ENCODE results near the gene CHID1. TPM values are rescaled to one million over a fixed set of nuclear protein-coding genes. Genes with fewer than 3 reads are reported as not detected.
A peak's percentile ranks its signal among the peaks of the same experiment; 100 is the strongest.

CHID1 gene
- polyA plus RNA-seq (51.2 and 81.3 TPM in 2 replicates), polyA minus RNA-seq (35.9 and 45.5 TPM in 2 replicates)

GRCh38 chr11:910589-911030 lies at the start of gene CHID1:
TSS of gene CHID1 (minus strand) at chr11:910810. CDS start at chr11:904816, 5,994 bp downstream.
- H2AFZ ChIP-seq (ENCODE audit: low read depth, low read length) = peak within 1 kb of the TSS; percentile 60
- H3K4me2 ChIP-seq (ENCODE audit: low read length) = peak within 1 kb of the TSS; percentile 65
- no peaks in the 10 kb centered on the region for H3F3A ChIP-seq (ENCODE audit: insufficient read depth, low read length, poor library complexity, severe bottlenecking)
- peak within 1 kb of the TSS; percentile 87 for H3K9ac ChIP-seq (ENCODE audit: low read length)
- no peaks in the 10 kb centered on the region for H3K9me2 ChIP-seq (ENCODE audit: insufficient read depth, low read length)
- H3K36me3 ChIP-seq (ENCODE audit: insufficient read depth, low read length) = no peaks in the 10 kb centered on the region
- peak within 1 kb of the TSS; percentile 64 for H3K27ac ChIP-seq (ENCODE audit: low read length)
- peaks cover 11% of the 10 kb centered on the region for H3K79me2 ChIP-seq (replicated peaks; ENCODE audit: insufficient read depth, low read length)
- no peaks in the 10 kb centered on the region for H3K27me3 ChIP-seq (ENCODE audit: insufficient read depth, low read depth, low read length)
- H3K9me3 ChIP-seq (ENCODE audit: low read length) = no peaks in the 10 kb centered on the region
- H3K4me3 ChIP-seq (ENCODE audit: low read length) = peak within 1 kb of the TSS; percentile 96
- no peaks in the 10 kb centered on the region for H4K20me1 ChIP-seq (ENCODE audit: insufficient read depth)
- TF ChIP-seq POLR2AphosphoS5 (IDR thresholded peaks at IDR 0.05) (peak; percentile 86), SMC3 (conservative IDR thresholded peaks at IDR 0.05; ENCODE audit: poor library complexity) (peak; percentile 59), EP300 (conservative IDR thresholded peaks at IDR 0.05; ENCODE audit: poor library complexity, severe bottlenecking) (no peak), MXI1 (conservative IDR thresholded peaks at IDR 0.05; ENCODE audit: poor library complexity, severe bottlenecking) (peak; percentile 97), RAD21 (conservative IDR thresholded peaks at IDR 0.05) (peak; percentile 52)
- TF ChIP-seq, protein P1, sequence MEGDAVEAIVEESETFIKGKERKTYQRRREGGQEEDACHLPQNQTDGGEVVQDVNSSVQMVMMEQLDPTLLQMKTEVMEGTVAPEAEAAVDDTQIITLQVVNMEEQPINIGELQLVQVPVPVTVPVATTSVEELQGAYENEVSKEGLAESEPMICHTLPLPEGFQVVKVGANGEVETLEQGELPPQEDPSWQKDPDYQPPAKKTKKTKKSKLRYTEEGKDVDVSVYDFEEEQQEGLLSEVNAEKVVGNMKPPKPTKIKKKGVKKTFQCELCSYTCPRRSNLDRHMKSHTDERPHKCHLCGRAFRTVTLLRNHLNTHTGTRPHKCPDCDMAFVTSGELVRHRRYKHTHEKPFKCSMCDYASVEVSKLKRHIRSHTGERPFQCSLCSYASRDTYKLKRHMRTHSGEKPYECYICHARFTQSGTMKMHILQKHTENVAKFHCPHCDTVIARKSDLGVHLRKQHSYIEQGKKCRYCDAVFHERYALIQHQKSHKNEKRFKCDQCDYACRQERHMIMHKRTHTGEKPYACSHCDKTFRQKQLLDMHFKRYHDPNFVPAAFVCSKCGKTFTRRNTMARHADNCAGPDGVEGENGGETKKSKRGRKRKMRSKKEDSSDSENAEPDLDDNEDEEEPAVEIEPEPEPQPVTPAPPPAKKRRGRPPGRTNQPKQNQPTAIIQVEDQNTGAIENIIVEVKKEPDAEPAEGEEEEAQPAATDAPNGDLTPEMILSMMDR (IDR thresholded peaks at IDR 0.05; ENCODE audit: poor library complexity, severe bottlenecking) = peak; percentile 33

DNA sequence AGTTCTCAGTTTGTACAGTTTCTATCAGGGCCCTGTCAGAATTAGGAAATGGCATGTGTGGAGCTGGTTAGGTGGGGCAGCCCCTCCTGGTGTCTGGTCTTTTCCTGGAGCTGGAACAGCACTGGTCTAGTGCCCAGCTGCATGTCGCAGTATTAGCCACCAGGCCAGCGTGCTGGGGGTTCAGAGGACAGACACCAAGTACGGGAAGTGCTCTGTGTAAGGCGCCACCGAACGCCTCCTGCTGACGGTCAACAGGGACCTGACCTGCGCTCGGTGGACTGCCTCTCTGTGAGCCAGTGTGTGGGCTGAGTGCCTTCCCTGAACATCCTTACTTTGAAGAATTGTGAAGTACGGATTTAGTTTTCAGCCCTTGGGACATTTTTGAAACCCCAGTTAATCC lies 49.0 kb upstream of the CHID1 start:
- Histone ChIP-seq H3K79me2 (replicated peaks; ENCODE audit: insufficient read depth, low read length) (peaks cover 10% of the 10 kb centered on the region), H3K9me2 (ENCODE audit: insufficient read depth, low read length) (no peaks in the 10 kb centered on the region), H2AFZ (ENCODE audit: low read depth, low read length) (no peak overlapping the region), H4K20me1 (ENCODE audit: insufficient read depth) (peaks cover 4% of the 10 kb centered on the region), H3K9me3 (ENCODE audit: low read length) (no peaks in the 10 kb centered on the region), H3F3A (ENCODE audit: insufficient read depth, low read length, poor library complexity, severe bottlenecking) (no peaks in the 10 kb centered on the region), H3K9ac (ENCODE audit: low read length) (no peak overlapping the region), H3K27me3 (ENCODE audit: insufficient read depth, low read depth, low read length) (no peaks in the 10 kb centered on the region), H3K4me2 (ENCODE audit: low read length) (no peak overlapping the region), H3K4me3 (ENCODE audit: low read length) (no peak overlapping the region), H3K27ac (ENCODE audit: low read length) (no peak overlapping the region), H3K36me3 (ENCODE audit: insufficient read depth, low read length) (no peaks in the 10 kb centered on the region)
- TF ChIP-seq, protein P2, sequence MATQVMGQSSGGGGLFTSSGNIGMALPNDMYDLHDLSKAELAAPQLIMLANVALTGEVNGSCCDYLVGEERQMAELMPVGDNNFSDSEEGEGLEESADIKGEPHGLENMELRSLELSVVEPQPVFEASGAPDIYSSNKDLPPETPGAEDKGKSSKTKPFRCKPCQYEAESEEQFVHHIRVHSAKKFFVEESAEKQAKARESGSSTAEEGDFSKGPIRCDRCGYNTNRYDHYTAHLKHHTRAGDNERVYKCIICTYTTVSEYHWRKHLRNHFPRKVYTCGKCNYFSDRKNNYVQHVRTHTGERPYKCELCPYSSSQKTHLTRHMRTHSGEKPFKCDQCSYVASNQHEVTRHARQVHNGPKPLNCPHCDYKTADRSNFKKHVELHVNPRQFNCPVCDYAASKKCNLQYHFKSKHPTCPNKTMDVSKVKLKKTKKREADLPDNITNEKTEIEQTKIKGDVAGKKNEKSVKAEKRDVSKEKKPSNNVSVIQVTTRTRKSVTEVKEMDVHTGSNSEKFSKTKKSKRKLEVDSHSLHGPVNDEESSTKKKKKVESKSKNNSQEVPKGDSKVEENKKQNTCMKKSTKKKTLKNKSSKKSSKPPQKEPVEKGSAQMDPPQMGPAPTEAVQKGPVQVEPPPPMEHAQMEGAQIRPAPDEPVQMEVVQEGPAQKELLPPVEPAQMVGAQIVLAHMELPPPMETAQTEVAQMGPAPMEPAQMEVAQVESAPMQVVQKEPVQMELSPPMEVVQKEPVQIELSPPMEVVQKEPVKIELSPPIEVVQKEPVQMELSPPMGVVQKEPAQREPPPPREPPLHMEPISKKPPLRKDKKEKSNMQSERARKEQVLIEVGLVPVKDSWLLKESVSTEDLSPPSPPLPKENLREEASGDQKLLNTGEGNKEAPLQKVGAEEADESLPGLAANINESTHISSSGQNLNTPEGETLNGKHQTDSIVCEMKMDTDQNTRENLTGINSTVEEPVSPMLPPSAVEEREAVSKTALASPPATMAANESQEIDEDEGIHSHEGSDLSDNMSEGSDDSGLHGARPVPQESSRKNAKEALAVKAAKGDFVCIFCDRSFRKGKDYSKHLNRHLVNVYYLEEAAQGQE (IDR thresholded peaks at IDR 0.05; ENCODE audit: borderline replicate concordance) = no peak
- TF ChIP-seq MXI1 (conservative IDR thresholded peaks at IDR 0.05; ENCODE audit: poor library complexity, severe bottlenecking) (no peak), SMC3 (conservative IDR thresholded peaks at IDR 0.05; ENCODE audit: poor library complexity) (no peak), EZH2 (IDR thresholded peaks at IDR 0.05; ENCODE audit: borderline replicate concordance, insufficient read depth, low read length, poor library complexity, severe bottlenecking) (no peak), EP300 (conservative IDR thresholded peaks at IDR 0.05; ENCODE audit: poor library complexity, severe bottlenecking) (no peak), TAF1 (IDR thresholded peaks at IDR 0.05; ENCODE audit: low read depth) (no peak), POLR2AphosphoS5 (IDR thresholded peaks at IDR 0.05) (no peak), RAD21 (conservative IDR thresholded peaks at IDR 0.05) (no peak)
- TF ChIP-seq, protein P1 (IDR thresholded peaks at IDR 0.05; ENCODE audit: poor library complexity, severe bottlenecking) = no peak

Data from neural cell (in vitro differentiated cells).